SK-N-SH (cell line): Measurements from ENCODE around the gene GPRASP1. TPM values are rescaled to one million over a fixed set of nuclear protein-coding genes. Genes with fewer than 3 reads are reported as not detected.
"Not testable (repeated sequence)": the region's sequence is repeated elsewhere in the genome, so short reads cannot be mapped to it uniquely, and the experiment has no call there.

Source experiments
- CTCF ChIA-PET: fragments of 300-600, 350-600 bp; formaldehyde crosslinking; extraction: SDS; loops from one replicate; lab custom pipeline; 2021; lab: Yijun Ruan, JAX
- POLR2A ChIA-PET: fragments of 350-600 bp; sonication (Branson Sonifier 250); formaldehyde crosslinking; extraction: SDS; loops from one replicate; lab custom pipeline; 2020; ENCODE audit warnings: antibody characterized with exemption, inconsistent platforms; lab: Yijun Ruan, JAX
- DNase-seq: peaks from one replicate; pipeline ENCODE4 v3.0.0; 2012
- H2AFZ ChIP-seq: fragments of 200-600 bp; sonication (generic); 2 replicates; pipeline ENCODE4 v1.8.1; 2016; ENCODE audit warnings: antibody characterized with exemption, mild to moderate bottlenecking, low read depth
- H3F3A ChIP-seq: fragments of 200-600 bp; sonication (generic); replicated peaks from 2 replicates; pipeline ENCODE3; 2016; ENCODE audit warnings: antibody characterized with exemption, mild to moderate bottlenecking; ENCODE audit not compliant: insufficient read depth
- H3K27ac ChIP-seq, 2 experiments: fragments of 200-500 bp in 1 of 2; fragments of 200-600 bp in 1 of 2; sonication (Bioruptor generic) in 1 of 2; sonication (generic), shearing (Covaris generic) in 1 of 2; 2 replicates each; pipeline versions ENCODE4 v1.5.1 to v1.6.1; 2014 to 2016; ENCODE audit warnings: low read depth in 2 of 2, inconsistent platforms in 1 of 2, low read length in 1 of 2, mild to moderate bottlenecking in 1 of 2, mixed read lengths in 1 of 2
- H3K27me3 ChIP-seq: fragments of 200-600 bp; sonication (generic), shearing (Covaris generic); 2 replicates; pipeline ENCODE4 v1.6.1; 2016; ENCODE audit warnings: mixed run types; ENCODE audit not compliant: insufficient read depth
- H3K36me3 ChIP-seq, 2 experiments: fragments of 200-500 bp in 1 of 2; fragments of 200-600 bp in 1 of 2; sonication (Bioruptor generic) in 1 of 2; sonication (generic) in 1 of 2; replicated peaks in 1 of 2; 2 replicates each; pipeline versions ENCODE3 to v1.5.1; 2014 to 2016; ENCODE audit warnings: low read length in 1 of 2, mild to moderate bottlenecking in 1 of 2; ENCODE audit not compliant: insufficient read depth in 2 of 2, control insufficient read depth in 1 of 2
- H3K4me1 ChIP-seq, 2 experiments: fragments of 200-500 bp in 1 of 2; fragments of 200-600 bp in 1 of 2; sonication (Bioruptor generic) in 1 of 2; sonication (generic), shearing (Covaris generic) in 1 of 2; 2 replicates each; pipeline versions ENCODE4 v1.5.1 to v1.6.1; 2014 to 2016; ENCODE audit warnings: low read depth in 1 of 2, low read length in 1 of 2, mixed run types in 1 of 2; ENCODE audit not compliant: insufficient read depth in 2 of 2, control insufficient read depth in 1 of 2
- H3K4me2 ChIP-seq: fragments of 200-600 bp; sonication (generic), shearing (Covaris generic); 2 replicates; pipeline ENCODE4 v1.6.1; 2017; ENCODE audit warnings: mixed run types
- H3K4me3 ChIP-seq, 2 experiments: fragments of 200-500 bp in 1 of 2; fragments of 200-600 bp in 1 of 2; sonication (Bioruptor generic) in 1 of 2; sonication (generic), shearing (Covaris generic) in 1 of 2; 2 replicates each; pipeline versions ENCODE4 v1.5.1 to v1.8.1; 2014 to 2016; ENCODE audit warnings: low read depth in 2 of 2, inconsistent platforms in 1 of 2, low read length in 1 of 2, mild to moderate bottlenecking in 1 of 2, mixed read lengths in 1 of 2, moderate library complexity in 1 of 2
- H3K79me2 ChIP-seq: fragments of 200-600 bp; sonication (generic); 2 replicates; pipeline ENCODE4 v1.8.1; 2017; ENCODE audit warnings: mild to moderate bottlenecking; ENCODE audit not compliant: insufficient read depth
- H3K9ac ChIP-seq: fragments of 200-600 bp; sonication (generic); 2 replicates; pipeline ENCODE4 v1.6.1; 2017; ENCODE audit warnings: mixed run types
- H3K9me2 ChIP-seq: fragments of 200-600 bp; sonication (generic); 2 replicates; pipeline ENCODE4 v1.6.1; 2017; ENCODE audit warnings: mixed run types
- H3K9me3 ChIP-seq: fragments of 200-600 bp; sonication (generic); 2 replicates; pipeline ENCODE4 v1.6.1; 2017; ENCODE audit warnings: mixed run types, mild to moderate bottlenecking, moderate library complexity
- H4K20me1 ChIP-seq: fragments of 200-600 bp; sonication (generic); 2 replicates; pipeline ENCODE4 v1.6.1; 2017; ENCODE audit warnings: mild to moderate bottlenecking, mixed run types; ENCODE audit not compliant: insufficient read depth
- ELF1 ChIP-seq: IDR thresholded peaks from 2 replicates; pipeline ENCODE4 v1.4.0; 2012
- EP300 ChIP-seq, 2 experiments: IDR thresholded peaks; 2 replicates each; pipeline versions ENCODE4 v1.4.0 to v1.6.1; 2012; ENCODE audit warnings: borderline replicate concordance in 1 of 2, low read depth in 1 of 2, low read length in 1 of 2
- FOSL2 ChIP-seq: IDR thresholded peaks from 2 replicates; pipeline ENCODE4 v1.4.0; 2012; ENCODE audit warnings: low read depth, mild to moderate bottlenecking, moderate library complexity, borderline replicate concordance
- MXI1 ChIP-seq: IDR thresholded peaks from 2 replicates; pipeline ENCODE4 v1.6.1; 2012; ENCODE audit warnings: mild to moderate bottlenecking, low read depth, low read length, improper control_type of control experiment
- SMC3 ChIP-seq: IDR thresholded peaks from 2 replicates; pipeline ENCODE4 v1.6.1; 2012; ENCODE audit warnings: low read depth, low read length, improper control_type of control experiment
- WGBS: methylation state at CpG from one replicate; pipeline ENCODE4 v1.1.6; 2017; ENCODE audit warnings: low lambda C conversion rate; 5-methylcytosine and 5-hydroxymethylcytosine counted together
- polyA plus RNA-seq, 3 experiments: library from polyadenylated mRNA; depleted of rRNA; stranded (reverse); fragments of >200 nt; gene quantifications; 2 replicates each; pipeline ENCODE4 v1.2.3, GENCODE V29; 2012
- TF ChIP-seq, protein P1 (sequence below): IDR thresholded peaks from 2 replicates; pipeline ENCODE4 v1.4.0; 2012; ENCODE audit warnings: low read depth

The GPRASP1 gene
- polyA plus RNA-seq, 1 of the 3 experiments (the other 2 are of a cell fraction) = 2.7 TPM

DNA sequence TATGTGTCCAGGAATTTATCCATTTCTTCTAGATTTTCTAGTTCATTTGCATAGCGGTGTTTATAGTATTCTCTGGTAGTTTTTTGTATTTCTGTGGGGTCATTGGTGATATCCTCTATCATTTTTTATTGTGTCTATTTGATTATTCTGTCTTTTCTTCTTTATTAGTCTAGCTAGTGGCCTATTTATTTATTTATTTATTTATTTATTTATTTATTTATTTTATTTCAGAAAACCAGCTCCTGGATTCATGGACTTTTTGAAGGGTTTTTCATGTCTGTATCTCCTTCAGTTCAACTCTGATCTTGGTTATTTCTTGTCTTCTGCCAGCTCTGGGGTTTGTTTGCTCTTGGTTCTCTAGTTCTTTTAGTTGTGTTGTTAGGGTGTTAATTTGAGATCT lies 26.2 kb downstream of the GPRASP1 start:
- H3K27me3 ChIP-seq, H3K79me2 ChIP-seq, H3K27ac ChIP-seq, H3K36me3 ChIP-seq, CTCF ChIA-PET, H3K4me2 ChIP-seq, H3K9ac ChIP-seq, H3K4me1 ChIP-seq, H3F3A ChIP-seq, POLR2A ChIA-PET, H4K20me1 ChIP-seq, H3K9me2 ChIP-seq, H2AFZ ChIP-seq, H3K4me3 ChIP-seq, DNase-seq: not testable (repeated sequence)
- H3K9me3 ChIP-seq = peaks cover 15% of the 10 kb centered on the region; the same call in 1 of the 2 replicates
- 52% methylated on average over 1 of the region's 1 CpG for WGBS

DNA sequence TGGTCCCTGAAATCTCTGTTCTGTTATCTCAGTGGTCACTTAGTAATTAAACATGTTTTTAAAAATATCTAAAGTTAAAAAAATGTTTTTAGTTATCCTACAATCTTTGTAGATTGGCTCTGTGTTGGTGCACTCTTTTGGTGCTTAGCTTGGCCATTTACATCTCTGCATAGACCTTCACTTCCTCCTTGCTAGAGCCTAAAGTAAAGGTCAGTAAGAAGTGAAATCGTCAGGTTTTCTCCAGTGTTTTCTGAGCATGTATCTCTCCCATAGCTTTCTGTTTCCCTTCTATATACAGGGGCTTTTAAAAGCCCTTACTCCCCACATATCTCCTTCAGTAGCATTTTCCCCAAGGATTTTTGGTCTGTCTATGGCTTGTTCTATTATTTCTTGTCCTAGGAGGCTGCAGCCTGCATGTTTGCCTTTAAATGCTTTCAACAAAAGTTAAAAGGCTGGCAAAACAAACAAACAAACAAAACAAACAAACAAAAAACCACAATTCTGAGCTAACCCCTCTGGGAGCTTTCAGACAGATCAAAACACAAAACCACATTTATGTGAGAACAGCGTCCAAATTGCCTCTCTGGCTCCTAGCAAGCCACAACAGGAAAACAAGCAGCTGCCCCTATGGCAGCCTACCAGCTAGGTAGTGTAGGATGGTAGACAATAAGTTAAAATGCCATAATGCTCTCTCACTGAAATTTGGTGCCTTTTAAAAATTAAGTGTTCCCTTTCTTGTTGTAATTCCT lies 33.7 kb downstream of the GPRASP1 start:
- no peaks in the 10 kb centered on the region for H4K20me1 ChIP-seq
- H3K36me3 ChIP-seq = no peaks in the 10 kb centered on the region
- H3K9me2 ChIP-seq = no peaks in the 10 kb centered on the region
- H3F3A ChIP-seq = no peaks in the 10 kb centered on the region
- POLR2A ChIA-PET = no interaction called here
- peaks cover 15% of the 10 kb centered on the region; the same call in 1 of the 2 replicates for H3K9me3 ChIP-seq
- no peak overlapping the region for H3K9ac ChIP-seq
- TF ChIP-seq FOSL2 = no peak
- TF ChIP-seq ELF1 = no peak
- 39% methylated on average over 2 of the region's 2 CpGs for WGBS
- no peak for DNase-seq
- H2AFZ ChIP-seq = no peak overlapping the region
- H3K27ac ChIP-seq = no peak overlapping the region
- no peaks in the 10 kb centered on the region; the same call in 1 of the 2 replicates for H3K79me2 ChIP-seq
- no peaks in the 10 kb centered on the region for H3K27me3 ChIP-seq
- no peak overlapping the region for H3K4me2 ChIP-seq
- H3K4me1 ChIP-seq = no peaks in the 10 kb centered on the region
- H3K4me3 ChIP-seq = no peak overlapping the region
- CTCF ChIA-PET = no interaction called here

DNA sequence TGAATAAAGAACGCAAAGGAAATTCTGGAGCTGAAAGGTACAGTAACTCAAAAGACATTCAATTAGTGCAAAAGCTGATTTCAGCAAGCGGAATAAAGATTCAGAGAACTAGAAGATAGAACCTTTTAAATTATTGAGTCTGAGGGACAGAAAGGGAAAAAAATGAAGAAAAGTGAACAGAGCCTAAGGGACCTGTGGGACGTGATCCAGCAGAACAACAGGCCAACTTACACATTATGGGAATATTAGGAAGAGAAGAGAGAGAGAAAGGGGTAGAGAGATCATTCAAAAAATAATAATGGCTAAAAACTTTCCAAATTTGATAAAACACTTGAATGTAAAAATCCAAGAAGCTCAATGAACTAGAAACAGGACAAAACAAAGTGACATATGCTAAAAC lies 43.5 kb downstream of the GPRASP1 start:
- 0 out of 2 replicates have a peak, but pooled peaks cover 2% of the 10 kb centered on the region for H3K9me2 ChIP-seq
- no peak overlapping the region for H3K27ac ChIP-seq
- H3K4me3 ChIP-seq = no peak overlapping the region
- no peak overlapping the region for H3K4me2 ChIP-seq
- no peak overlapping the region for H2AFZ ChIP-seq
- ChIA-PET CTCF (no interaction called here), POLR2A (no interaction called here)
- no peaks in the 10 kb centered on the region for H3F3A ChIP-seq
- no peaks in the 10 kb centered on the region for H4K20me1 ChIP-seq
- H3K27me3 ChIP-seq = no peaks in the 10 kb centered on the region
- DNase-seq = no peak
- H3K9ac ChIP-seq = no peak overlapping the region
- no peaks in the 10 kb centered on the region for H3K79me2 ChIP-seq
- 38% methylated on average over 3 of the region's 3 CpGs for WGBS
- H3K4me1 ChIP-seq = no peaks in the 10 kb centered on the region
- no peaks in the 10 kb centered on the region for H3K9me3 ChIP-seq
- H3K36me3 ChIP-seq = peaks cover 0 to 5% of the 10 kb centered on the region in 2 experiments
- no peak for TF ChIP-seq EP300 (IDR thresholded peaks at IDR 0.05; ENCODE audit: borderline replicate concordance in 1 of 2, low read depth in 1 of 2, low read length in 1 of 2)
- TF ChIP-seq, protein P1, sequence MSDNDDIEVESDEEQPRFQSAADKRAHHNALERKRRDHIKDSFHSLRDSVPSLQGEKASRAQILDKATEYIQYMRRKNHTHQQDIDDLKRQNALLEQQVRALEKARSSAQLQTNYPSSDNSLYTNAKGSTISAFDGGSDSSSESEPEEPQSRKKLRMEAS = no peak
- no peak for TF ChIP-seq ELF1
- TF ChIP-seq MXI1 = no peak
- no peak for TF ChIP-seq SMC3
